Activated CD4-positive, alpha-beta T cell treated with anti-CD3 and anti-CD28 coated beads, Interleukin-2, amount 50 U/mL, for 4 hours (primary cell): ENCODE results near the gene TEX10.

Experiments
- DNase-seq, 2 experiments: peaks; one replicate each; pipeline ENCODE4 v3.0.0-alpha.2; 2020

The TEX10 gene

DNA sequence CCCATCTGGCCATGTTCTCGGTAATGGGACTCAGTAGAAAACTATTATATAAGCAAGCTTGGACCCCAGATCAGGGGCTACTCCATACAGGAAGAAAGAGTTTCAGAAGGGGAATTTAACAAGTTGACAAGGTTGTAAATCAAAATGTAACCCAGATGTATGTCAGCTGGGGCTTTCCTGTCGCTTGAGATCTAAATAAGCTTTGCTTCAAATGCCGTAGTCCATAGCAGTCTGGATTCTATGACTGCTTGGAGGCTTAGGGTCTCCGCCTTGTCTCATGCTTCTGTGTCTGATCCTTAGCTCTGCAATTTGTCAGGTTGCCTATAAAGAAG, 70.4 kb downstream of the TEX10 start:
- no peak for DNase-seq

DNA sequence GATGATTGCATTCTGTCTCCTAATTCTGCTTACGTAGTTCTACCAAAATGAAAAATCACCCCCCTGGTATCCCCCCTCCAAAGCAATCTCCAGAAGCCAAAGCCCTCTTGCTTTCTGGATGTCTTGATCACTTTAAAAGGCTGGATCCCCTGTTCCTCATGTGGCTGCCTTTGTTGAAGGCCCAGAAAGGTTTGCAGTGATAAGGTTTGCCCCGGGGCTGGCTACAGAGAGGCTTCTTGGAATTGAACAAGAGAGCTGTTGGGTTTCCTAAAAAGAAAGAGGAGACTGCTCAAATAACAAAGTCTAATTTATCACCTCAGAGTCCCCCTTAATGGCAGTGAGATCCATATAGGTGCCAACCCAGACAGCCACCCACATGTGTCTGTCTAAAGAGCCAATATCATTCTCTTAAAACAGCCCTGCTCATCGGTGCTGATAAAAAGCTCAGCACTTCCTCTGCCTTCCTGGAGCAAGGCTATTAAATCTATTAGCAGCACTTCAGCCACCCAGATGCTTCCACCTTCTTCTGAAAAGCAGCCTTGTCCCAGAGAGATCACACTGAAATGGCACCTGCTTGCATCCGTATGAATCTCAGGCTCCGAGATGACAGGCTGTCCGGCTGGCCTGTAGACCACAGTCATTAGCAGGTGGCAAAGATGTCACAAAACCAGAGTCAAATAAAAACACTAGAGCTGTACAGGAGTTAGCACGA, 70.9 kb downstream of the TEX10 start:
- no peak for DNase-seq

DNA sequence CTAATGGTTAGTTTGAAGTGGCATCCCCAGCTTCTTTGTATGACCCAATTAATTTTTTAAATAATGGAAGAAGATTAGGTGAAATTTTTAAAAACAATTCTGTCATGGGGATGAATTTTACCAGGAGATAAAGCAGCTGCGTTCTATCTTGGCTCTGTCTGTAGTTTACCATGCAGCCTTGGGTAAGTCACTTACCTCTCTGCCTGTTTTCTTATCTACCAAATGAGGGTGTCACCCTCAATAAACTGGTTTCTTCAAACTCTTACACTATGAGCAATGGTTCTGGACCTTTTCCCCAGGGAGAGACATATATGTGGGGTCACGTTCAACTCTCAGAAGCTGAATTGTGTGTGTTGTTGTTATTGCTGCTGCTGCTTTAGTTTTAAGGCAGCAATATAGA, 71.7 kb downstream of the TEX10 start:
- DNase-seq = no peak

DNA sequence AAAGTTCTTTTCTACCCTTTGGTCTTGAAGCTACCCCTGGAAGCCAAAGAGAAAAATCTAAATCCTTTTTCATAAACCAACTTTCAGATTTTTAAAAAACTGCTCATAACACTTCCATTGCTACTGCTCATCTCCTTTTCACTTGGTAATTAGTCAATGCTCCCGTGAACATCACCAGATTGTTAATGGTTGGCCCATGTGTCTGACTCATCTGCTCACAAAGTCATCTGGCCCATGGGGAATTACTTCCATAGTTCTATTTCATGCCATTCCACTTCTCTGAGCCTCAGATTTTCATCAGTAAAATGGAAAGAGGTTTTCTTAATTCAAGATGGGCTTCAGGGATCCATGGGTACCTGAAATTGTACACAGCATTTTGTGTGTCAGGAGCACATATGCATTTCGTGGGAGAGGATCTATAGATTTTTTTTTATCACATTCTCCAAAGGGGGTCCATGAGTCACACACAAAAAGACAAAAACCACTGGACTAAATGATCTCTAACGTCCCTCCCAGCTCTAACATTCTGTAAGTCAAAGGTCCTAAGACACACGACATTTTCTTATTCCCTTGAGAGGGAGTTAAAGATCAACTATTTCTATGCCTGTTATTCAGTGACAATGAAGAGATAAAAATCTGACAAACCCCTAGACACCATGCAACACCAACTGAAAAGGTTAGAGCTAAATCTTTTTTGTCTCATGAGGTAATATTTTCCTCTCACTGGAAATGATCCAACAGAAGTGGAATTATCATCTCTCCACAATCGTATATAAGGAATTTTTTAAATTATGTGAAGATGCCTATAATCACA, 75.4 kb downstream of the TEX10 start:
- DNase-seq = no peak

GRCh38 chr9:100269656-100270055, 83.1 kb downstream of the TEX10 start:
- no peak for DNase-seq

- no peak for DNase-seq
Observed at GRCh38 chr9:100268271-100268670, 84.5 kb downstream of the TEX10 start.

DNA sequence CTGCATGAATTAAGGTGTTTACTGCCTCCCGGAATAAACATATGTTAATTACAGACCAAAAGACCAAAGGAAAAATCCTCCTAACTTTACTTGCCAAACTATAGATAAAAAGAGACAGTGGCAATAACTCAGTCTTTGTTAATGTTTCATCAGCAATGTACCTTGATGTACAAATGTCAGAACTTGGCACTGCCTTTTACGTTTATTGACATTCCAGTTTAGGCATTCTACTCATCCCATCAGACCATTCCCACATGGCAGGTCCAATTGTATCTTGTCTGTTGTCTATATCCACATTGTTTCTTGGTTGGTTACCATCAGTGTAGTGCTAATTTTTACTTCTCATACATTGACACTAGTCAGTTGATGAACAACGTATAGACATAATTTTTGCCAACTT, 85.5 kb downstream of the TEX10 start:
- no peak for DNase-seq
